22Rv1 (cell line): ENCODE results near the gene MYO1D.

Experiments
- H3K27ac ChIP-seq: fragments of 450-650 bp; 2 replicates; pipeline ENCODE4 v1.5.1; 2017
- CTCF ChIP-seq: fragments of 450-650 bp; IDR thresholded peaks from 2 replicates; pipeline ENCODE4 v1.5.1; 2017; ENCODE audit warnings: mild to moderate bottlenecking
- ZFX ChIP-seq: fragments of 450-650 bp; IDR thresholded peaks from 2 replicates; pipeline ENCODE4 v1.6.1; 2017; ENCODE audit warnings: antibody characterized with exemption, borderline replicate concordance

Gene MYO1D

GRCh38 chr17:32915245-32915644, 38.3 kb upstream of the MYO1D start:
- H3K27ac ChIP-seq: no peak overlapping the region
- no peak for TF ChIP-seq ZFX
- TF ChIP-seq CTCF: no peak

GRCh38 chr17:32914181-32914580, 37.3 kb upstream of the MYO1D start:
- TF ChIP-seq CTCF (no peak), ZFX (no peak)
- no peak overlapping the region for H3K27ac ChIP-seq

- no peak for TF ChIP-seq CTCF
- no peak for TF ChIP-seq ZFX
- no peak overlapping the region for H3K27ac ChIP-seq
Measured at GRCh38 chr17:32913593-32913992, 36.7 kb upstream of the MYO1D start.

GRCh38 chr17:32912218-32912897, 35.4 kb upstream of the MYO1D start:
- H3K27ac ChIP-seq: peak overlapping the region; percentile 75
- no peak for TF ChIP-seq ZFX
- peak; percentile 68 for TF ChIP-seq CTCF

- no peak overlapping the region for H3K27ac ChIP-seq
Measured at GRCh38 chr17:32910769-32911168, 33.8 kb upstream of the MYO1D start.

GRCh38 chr17:32909787-32910369, 33.0 kb upstream of the MYO1D start:
- peak; percentile 82 for TF ChIP-seq CTCF
- no peak for TF ChIP-seq ZFX
- no peak overlapping the region for H3K27ac ChIP-seq

More at GRCh38 chr17:32910769-32911168, 33.8 kb upstream of the MYO1D start:
- TF ChIP-seq ZFX: no peak
- no peak for TF ChIP-seq CTCF

GRCh38 chr17:32907583-32907982, 30.7 kb upstream of the MYO1D start:
- TF ChIP-seq ZFX (no peak), CTCF (no peak)
- no peak overlapping the region for H3K27ac ChIP-seq
